Breast epithelium (tissue), 4 donors: ENCODE results near the gene MRPL16. TPM values are rescaled to one million over a fixed set of nuclear protein-coding genes. Genes with fewer than 3 reads are reported as not detected.
A peak's percentile ranks its signal among the peaks of the same experiment; 100 is the strongest.

ENCODE experiments used
- DNase-seq, 2 donors: peaks; one replicate each; pipeline ENCODE4 v3.0.0-alpha.2; 2019; ENCODE audit warnings: low spot score in 2 of 2
- H3K27ac ChIP-seq, 2 donors: fragments of 200-600 bp; sonication (generic) in 1 of 2; one replicate each; pipeline ENCODE4 v1.5.1; 2016 to 2019; ENCODE audit warnings: mild to moderate bottlenecking in 1 of 2
- H3K27me3 ChIP-seq, 2 donors: fragments of 200-600 bp; sonication (generic) in 1 of 2; one replicate each; pipeline versions ENCODE4 v1.5.1 to v1.6.0; 2017 to 2019; ENCODE audit warnings: control low read depth in 1 of 2, mild to moderate bottlenecking in 1 of 2
- H3K36me3 ChIP-seq: fragments of 200-600 bp; one replicate; pipeline ENCODE4 v1.5.1; 2019
- H3K4me1 ChIP-seq, 2 donors: fragments of 200-600 bp; sonication (generic); one replicate each; pipeline ENCODE4 v1.5.1; 2016 to 2019; ENCODE audit warnings: control low read depth in 1 of 2
- H3K4me3 ChIP-seq, 3 donors: fragments of 200-600 bp; sonication (generic); 1 replicate in 2 of 3; 2 replicates in 1 of 3; pipeline ENCODE4 v1.5.1; 2016 to 2019; ENCODE audit warnings: mild to moderate bottlenecking in 3 of 3, moderate library complexity in 2 of 3
- H3K9me3 ChIP-seq, 2 donors: fragments of 200-600 bp; sonication (generic) in 1 of 2; one replicate each; pipeline ENCODE4 v1.5.1; 2016 to 2019; ENCODE audit warnings: control low read depth in 1 of 2
- CTCF ChIP-seq, 3 donors: fragments of 450-650 bp; IDR thresholded peaks; one replicate each; pipeline ENCODE4 v1.5.1; 2016 to 2017; ENCODE audit warnings: antibody characterized with exemption in 3 of 3, mild to moderate bottlenecking in 3 of 3, moderate library complexity in 3 of 3
- POLR2A ChIP-seq: fragments of 450-650 bp; IDR thresholded peaks from one replicate; pipeline ENCODE4 v1.6.1; 2016; ENCODE audit warnings: antibody characterized with exemption, mild to moderate bottlenecking, moderate library complexity
- POLR2AphosphoS5 ChIP-seq, 3 donors: sonication (generic); formaldehyde crosslinking; IDR thresholded peaks; one replicate each; pipeline ENCODE4 v1.6.1; 2017; ENCODE audit warnings: antibody characterized with exemption in 3 of 3
- intact Hi-C: fragments of 100-400 bp; cut with DNase I; formaldehyde crosslinking; loops from one replicate; pipeline ENCODE4 v1.15.1; 2023; ENCODE audit warnings: low total_unique reads
- total RNA-seq, 3 donors: library from RNA; depleted of rRNA; stranded (reverse); fragments of >200 nt; gene quantifications; one replicate each; pipeline ENCODE4 v1.1.0, GENCODE V29; 2016

The MRPL16 gene
- total RNA-seq, 3 donors from 2014 or later, result 36.3 to 41.4 (median 37.4) TPM

DNA sequence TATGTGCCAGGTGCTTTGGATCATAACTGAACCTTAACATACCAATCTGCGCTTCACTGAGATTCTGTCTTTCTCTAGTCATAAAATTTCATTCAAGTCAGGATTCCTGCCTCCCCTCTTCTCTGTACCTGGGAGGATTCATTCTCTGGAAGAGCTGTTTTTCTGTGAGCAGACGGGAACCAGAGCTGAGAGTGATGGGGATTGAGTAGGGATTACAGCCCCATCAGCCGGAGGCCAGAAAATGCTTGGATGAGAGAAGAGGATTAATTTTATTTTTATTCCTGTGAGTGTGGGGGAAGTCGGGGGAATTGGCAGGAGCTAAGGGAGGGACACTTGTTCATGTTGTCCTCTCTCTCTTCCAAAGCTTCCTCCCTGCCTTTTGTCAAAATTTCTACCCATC, 50.7 kb downstream of the MRPL16 start:
- no peaks in the 10 kb centered on the region for H3K36me3 ChIP-seq
- TF ChIP-seq POLR2A, result no peak
- TF ChIP-seq POLR2AphosphoS5 (IDR thresholded peaks at IDR 0.05), result no peak
- TF ChIP-seq CTCF (IDR thresholded peaks at IDR 0.05), result no peak
- H3K9me3 ChIP-seq, result no peaks in the 10 kb centered on the region
- no peak for DNase-seq
- intact Hi-C loops, result no loop called here
- no peak overlapping the region for H3K4me3 ChIP-seq
- H3K27me3 ChIP-seq, result no peaks in the 10 kb centered on the region
- H3K27ac ChIP-seq, result no peak overlapping the region
- peaks cover 6 to 8% of the 10 kb centered on the region in 2 donors for H3K4me1 ChIP-seq

- Histone ChIP-seq H3K27ac (no peak overlapping the region), H3K4me3 (no peak overlapping the region), H3K4me1 (peaks cover 6 to 8% of the 10 kb centered on the region in 2 donors), H3K9me3 (no peaks in the 10 kb centered on the region), H3K27me3 (no peaks in the 10 kb centered on the region), H3K36me3 (no peaks in the 10 kb centered on the region)
- no peak for DNase-seq
- intact Hi-C loops, result no loop called here
- TF ChIP-seq POLR2AphosphoS5 (IDR thresholded peaks at IDR 0.05), result no peak
These were observed 52.1 kb downstream of the MRPL16 start for GRCh38 chr11:59758401-59759037.

DNA sequence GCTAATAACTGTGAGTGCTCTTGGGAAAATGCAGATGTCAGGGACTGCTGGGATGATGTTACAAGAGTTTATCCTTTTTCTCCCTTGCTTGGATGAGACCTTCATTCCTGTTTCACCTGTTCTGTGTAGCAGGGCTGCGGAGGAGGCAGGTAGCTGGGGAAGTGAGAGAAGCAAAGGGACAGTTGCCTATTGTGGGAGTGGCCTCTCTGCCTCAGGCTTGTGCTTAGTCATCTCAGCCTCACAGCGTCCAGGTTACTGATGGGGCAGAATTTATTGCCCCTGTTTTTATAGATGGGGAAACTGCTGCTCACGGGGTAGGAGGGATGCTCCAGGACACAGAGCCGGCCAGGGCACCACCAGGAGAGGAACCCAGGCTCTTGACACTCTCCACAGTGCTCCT, 53.7 kb downstream of the MRPL16 start:
- intact Hi-C loops, result no loop called here
- peak; percentile 53 to 65 for DNase-seq
- Histone ChIP-seq H3K4me1 (peaks cover 6 to 8% of the 10 kb centered on the region in 2 donors), H3K27me3 (no peaks in the 10 kb centered on the region), H3K36me3 (no peaks in the 10 kb centered on the region), H3K4me3 (peak overlapping the region; percentile 67 to 91 (median 82)), H3K9me3 (no peaks in the 10 kb centered on the region), H3K27ac (peak overlapping the region; percentile 93 to 98)
- TF ChIP-seq CTCF (IDR thresholded peaks at IDR 0.05), result no peak
- TF ChIP-seq POLR2AphosphoS5 (IDR thresholded peaks at IDR 0.05), result no peak
- no peak for TF ChIP-seq POLR2A

DNA sequence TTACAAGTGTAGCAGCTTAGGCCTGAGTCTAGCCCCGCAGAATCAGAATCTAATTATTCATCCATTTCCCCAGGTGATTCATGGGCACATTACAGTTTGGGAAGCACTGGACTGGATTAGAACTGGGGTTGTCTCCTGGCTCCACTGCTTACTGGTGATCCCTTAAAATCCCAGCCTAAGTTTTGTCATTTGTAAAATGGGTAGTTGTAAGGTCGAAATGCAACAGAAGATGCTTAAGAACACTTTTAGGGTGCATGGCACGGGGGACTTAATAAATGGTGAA, 54.1 kb downstream of the MRPL16 start:
- intact Hi-C loops, result no loop called here
- TF ChIP-seq CTCF (IDR thresholded peaks at IDR 0.05), result no peak
- no peak for TF ChIP-seq POLR2A
- no peak for TF ChIP-seq POLR2AphosphoS5 (IDR thresholded peaks at IDR 0.05)
- H3K4me3 ChIP-seq, result peak overlapping the region; percentile 67 to 91 (median 82)
- H3K27ac ChIP-seq, result peak overlapping the region; percentile 93 to 98
- no peaks in the 10 kb centered on the region for H3K27me3 ChIP-seq
- H3K9me3 ChIP-seq, result no peaks in the 10 kb centered on the region
- H3K36me3 ChIP-seq, result no peaks in the 10 kb centered on the region
- DNase-seq, result no peak
- H3K4me1 ChIP-seq, result peaks cover 6 to 8% of the 10 kb centered on the region in 2 donors

Other genes starting within 250 kb of the MRPL16 start
- gene OSBP, start 195.0 kb downstream of the MRPL16 start, total RNA-seq, result 10 to 100 TPM; 42.4 to 48.2 (median 43.9) TPM
- 10 to 100 TPM; 13.4 to 15.8 (median 15.2) TPM for gene PATL1, start 141.7 kb downstream of the MRPL16 start, total RNA-seq
- gene OR10V1, start 96.9 kb downstream of the MRPL16 start, total RNA-seq, result not detected
- 10 to 100 TPM; 32.2 to 58.8 (median 53.7) TPM for gene STX3, start 55.4 kb downstream of the MRPL16 start, total RNA-seq
- gene CBLIF, start 34.7 kb upstream of the MRPL16 start, total RNA-seq, result not detected
- gene TCN1, start 55.7 kb upstream of the MRPL16 start, total RNA-seq, result 100 to 1,000 TPM in 1 of 3 donors, 10 to 100 TPM in 1, not detected in 1; 45.6 to 112 TPM
- not detected for gene OOSP3, start 68.0 kb upstream of the MRPL16 start, total RNA-seq
- gene OOSP1, start 127.7 kb upstream of the MRPL16 start, total RNA-seq, result not detected
- gene OOSP4A, start 153.3 kb upstream of the MRPL16 start, total RNA-seq, result not detected
- gene OOSP4B, start 206.4 kb upstream of the MRPL16 start, total RNA-seq, result not detected
- gene OOSP2, start 229.6 kb upstream of the MRPL16 start, total RNA-seq, result not detected
- not detected for gene MS4A3, start 245.9 kb upstream of the MRPL16 start, total RNA-seq